ENCODE results near the gene CSNK1G1.
"Not testable (repeated sequence)": the region's sequence is repeated elsewhere in the genome, so short reads cannot be mapped to it uniquely, and the experiment has no call there.

Gene CSNK1G1

DNA sequence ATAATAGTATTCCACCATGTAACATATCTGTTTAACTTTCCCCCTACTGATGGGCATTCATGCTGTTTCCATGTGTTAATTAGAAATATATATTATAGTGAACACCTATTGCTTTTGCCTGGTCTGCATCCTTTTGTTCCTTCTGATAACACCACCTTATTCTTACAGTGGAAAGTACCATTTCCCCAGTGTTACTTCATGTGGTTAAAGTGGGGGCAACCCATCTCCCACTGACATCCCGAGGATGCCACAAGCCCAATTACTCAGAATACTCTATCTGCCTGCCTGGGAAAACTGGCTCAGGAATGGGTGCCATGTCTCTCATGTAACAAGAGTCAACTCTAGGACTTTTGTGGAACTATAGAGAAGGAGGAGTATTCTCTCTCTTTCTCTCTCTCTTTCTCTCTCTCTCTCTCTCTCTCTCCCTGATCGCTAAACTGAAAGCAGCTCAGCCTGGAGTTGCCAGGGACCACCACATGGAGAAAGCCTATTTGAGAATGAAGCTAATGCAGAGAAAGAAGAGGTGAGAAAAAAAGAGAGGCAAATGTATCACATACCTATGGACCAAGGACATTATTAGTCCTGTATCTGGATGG lies 126.7 kb downstream of the CSNK1G1 start:
- no peaks in the 10 kb centered on the region for H3K36me3 ChIP-seq (ENCODE audit: control insufficient read depth, insufficient read depth, low read length)
- TF ChIP-seq, protein P1, sequence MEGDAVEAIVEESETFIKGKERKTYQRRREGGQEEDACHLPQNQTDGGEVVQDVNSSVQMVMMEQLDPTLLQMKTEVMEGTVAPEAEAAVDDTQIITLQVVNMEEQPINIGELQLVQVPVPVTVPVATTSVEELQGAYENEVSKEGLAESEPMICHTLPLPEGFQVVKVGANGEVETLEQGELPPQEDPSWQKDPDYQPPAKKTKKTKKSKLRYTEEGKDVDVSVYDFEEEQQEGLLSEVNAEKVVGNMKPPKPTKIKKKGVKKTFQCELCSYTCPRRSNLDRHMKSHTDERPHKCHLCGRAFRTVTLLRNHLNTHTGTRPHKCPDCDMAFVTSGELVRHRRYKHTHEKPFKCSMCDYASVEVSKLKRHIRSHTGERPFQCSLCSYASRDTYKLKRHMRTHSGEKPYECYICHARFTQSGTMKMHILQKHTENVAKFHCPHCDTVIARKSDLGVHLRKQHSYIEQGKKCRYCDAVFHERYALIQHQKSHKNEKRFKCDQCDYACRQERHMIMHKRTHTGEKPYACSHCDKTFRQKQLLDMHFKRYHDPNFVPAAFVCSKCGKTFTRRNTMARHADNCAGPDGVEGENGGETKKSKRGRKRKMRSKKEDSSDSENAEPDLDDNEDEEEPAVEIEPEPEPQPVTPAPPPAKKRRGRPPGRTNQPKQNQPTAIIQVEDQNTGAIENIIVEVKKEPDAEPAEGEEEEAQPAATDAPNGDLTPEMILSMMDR (IDR thresholded peaks at IDR 0.05; ENCODE audit: insufficient read depth, low read length, poor library complexity, severe bottlenecking), result no peak
- DNase-seq (ENCODE audit: extremely low read depth, insufficient read length), result no peak
- no peaks in the 10 kb centered on the region for H3K27me3 ChIP-seq (replicated peaks; ENCODE audit: control insufficient read depth, insufficient read depth, low read length)
- no peak overlapping the region for H3K4me3 ChIP-seq (replicated peaks; ENCODE audit: low read depth, low read length)

DNA sequence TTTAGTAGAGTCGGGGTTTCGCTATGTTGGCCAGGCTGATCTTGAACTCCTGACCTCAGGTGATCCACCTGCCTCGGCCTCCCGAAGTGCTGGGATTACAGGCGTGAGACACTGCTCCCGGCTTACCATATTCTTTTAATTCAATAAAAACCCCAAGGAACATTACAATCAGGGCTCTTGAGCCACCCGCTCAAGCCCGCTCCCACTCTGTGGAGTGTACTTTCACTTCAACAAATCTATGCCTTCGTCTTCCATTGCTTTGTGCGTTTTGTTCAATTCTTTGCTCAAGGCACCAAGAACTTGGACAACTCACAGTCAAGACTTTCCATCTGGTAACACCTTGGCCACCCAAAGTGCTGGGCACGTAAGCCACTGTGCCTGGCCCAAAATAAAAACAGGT lies 130.2 kb downstream of the CSNK1G1 start:
- no peaks in the 10 kb centered on the region for H3K27me3 ChIP-seq (replicated peaks; ENCODE audit: control insufficient read depth, insufficient read depth, low read length)
- no peak overlapping the region for H3K4me3 ChIP-seq (replicated peaks; ENCODE audit: low read depth, low read length)
- H3K36me3 ChIP-seq (ENCODE audit: control insufficient read depth, insufficient read depth, low read length), result no peaks in the 10 kb centered on the region
- TF ChIP-seq, protein P1 (IDR thresholded peaks at IDR 0.05; ENCODE audit: insufficient read depth, low read length, poor library complexity, severe bottlenecking), result no peak
- DNase-seq (ENCODE audit: extremely low read depth, insufficient read length), result no peak

DNA sequence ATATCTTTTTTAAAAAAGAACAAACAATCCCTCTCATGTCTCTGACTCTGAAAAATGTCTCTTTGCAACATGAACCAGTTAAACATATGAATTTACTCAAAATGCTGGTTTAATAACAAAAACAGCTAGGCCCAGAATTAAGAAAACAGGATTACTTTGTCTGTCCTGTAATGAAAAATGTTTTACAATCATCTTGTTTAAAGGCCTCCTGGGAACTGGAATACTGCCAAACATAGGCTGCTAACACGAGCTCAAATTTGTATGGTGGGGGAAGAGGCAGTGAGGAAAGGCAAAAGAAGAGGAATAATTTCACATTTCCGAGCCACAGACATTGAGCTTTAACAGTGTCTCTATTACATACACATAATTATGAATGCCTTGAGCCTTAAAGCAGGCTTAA lies 131.5 kb downstream of the CSNK1G1 start:
- no peak for DNase-seq (ENCODE audit: extremely low read depth, insufficient read length)
- TF ChIP-seq, protein P1 (IDR thresholded peaks at IDR 0.05; ENCODE audit: insufficient read depth, low read length, poor library complexity, severe bottlenecking), result no peak
- H3K36me3 ChIP-seq (ENCODE audit: control insufficient read depth, insufficient read depth, low read length), result no peaks in the 10 kb centered on the region
- H3K4me3 ChIP-seq (replicated peaks; ENCODE audit: low read depth, low read length), result no peak overlapping the region
- H3K27me3 ChIP-seq (replicated peaks; ENCODE audit: control insufficient read depth, insufficient read depth, low read length), result no peaks in the 10 kb centered on the region

DNA sequence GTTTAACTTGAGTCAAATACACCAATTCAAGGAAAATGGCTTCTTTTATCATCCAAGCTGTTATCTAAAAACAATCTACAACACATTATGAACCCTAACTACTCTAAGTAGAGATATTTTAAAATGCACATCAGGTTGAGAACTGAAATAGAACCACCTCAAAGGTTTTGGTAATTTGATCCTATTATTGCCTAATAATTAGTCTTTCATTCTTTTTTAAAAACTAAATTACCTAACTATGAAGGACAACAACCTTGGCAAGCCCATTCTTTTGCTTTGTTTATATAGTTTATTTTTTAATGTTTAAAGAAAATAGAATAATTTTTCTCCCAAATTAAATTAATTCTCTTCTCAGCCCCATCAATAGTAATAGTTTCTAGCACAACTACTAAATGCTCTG lies 132.1 kb downstream of the CSNK1G1 start:
- DNase-seq (ENCODE audit: extremely low read depth, insufficient read length), result no peak
- H3K4me3 ChIP-seq (replicated peaks; ENCODE audit: low read depth, low read length), result no peak overlapping the region
- TF ChIP-seq, protein P1 (IDR thresholded peaks at IDR 0.05; ENCODE audit: insufficient read depth, low read length, poor library complexity, severe bottlenecking), result no peak
- no peaks in the 10 kb centered on the region for H3K36me3 ChIP-seq (ENCODE audit: control insufficient read depth, insufficient read depth, low read length)
- no peaks in the 10 kb centered on the region for H3K27me3 ChIP-seq (replicated peaks; ENCODE audit: control insufficient read depth, insufficient read depth, low read length)

DNA sequence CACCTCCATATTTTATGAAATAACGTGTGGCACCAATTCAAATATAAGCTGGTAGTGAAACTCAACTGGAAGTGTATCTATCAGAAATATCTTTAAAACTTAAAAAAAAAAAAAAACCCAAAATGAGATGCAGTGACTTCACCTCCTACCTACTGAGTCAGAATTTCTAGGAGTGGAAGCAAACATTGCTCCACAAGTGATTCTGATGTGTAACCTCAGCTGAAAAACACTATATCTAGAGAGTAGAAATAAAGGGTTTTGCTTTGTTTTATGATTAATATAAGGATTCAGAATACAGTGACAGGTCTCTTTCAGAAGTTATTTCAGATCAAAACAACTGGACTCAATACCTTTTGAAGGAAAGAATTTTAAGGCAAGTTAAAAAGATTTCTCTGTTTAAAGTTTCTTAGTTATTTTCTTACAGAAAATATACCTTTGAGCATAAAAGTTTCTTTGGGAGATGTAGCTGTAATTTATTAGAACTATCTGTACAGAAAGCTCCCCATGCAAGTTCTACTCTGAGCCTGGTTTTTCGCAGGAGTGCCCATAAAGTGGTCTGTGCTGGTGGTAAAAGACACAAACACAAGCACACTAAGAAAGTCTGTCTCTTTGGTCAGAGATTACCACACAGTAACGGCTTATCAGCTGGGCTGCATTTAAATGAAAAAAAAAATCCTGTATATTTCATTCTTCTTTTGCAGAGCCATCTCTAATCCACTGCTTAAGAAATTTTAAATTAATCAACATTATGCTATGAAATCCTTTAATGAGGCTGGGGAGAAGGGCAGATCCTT lies 133.2 kb downstream of the CSNK1G1 start:
- TF ChIP-seq, protein P1 (IDR thresholded peaks at IDR 0.05; ENCODE audit: insufficient read depth, low read length, poor library complexity, severe bottlenecking), result no peak
- Histone ChIP-seq H3K4me3 (replicated peaks; ENCODE audit: low read depth, low read length) (no peak overlapping the region), H3K36me3 (ENCODE audit: control insufficient read depth, insufficient read depth, low read length) (no peaks in the 10 kb centered on the region), H3K27me3 (replicated peaks; ENCODE audit: control insufficient read depth, insufficient read depth, low read length) (no peaks in the 10 kb centered on the region)
- no peak for DNase-seq (ENCODE audit: extremely low read depth, insufficient read length)

DNA sequence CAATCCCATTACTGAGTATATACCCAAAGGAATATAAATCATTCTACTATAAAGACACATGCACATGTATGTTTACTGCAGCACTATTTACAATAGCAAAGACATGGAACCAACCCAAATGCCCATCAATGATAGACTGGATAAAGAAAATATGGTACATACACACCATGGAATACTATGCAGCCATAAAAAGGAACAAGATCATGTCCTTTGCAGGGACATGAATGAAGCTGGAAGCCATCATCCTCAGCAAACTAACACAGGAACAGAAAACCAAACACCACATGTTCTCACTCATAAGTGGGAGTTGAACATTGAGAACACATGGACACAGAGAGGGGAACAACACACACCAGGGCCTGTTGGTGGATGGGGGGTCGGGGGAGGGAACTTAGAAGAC lies 134.1 kb downstream of the CSNK1G1 start:
- DNase-seq (ENCODE audit: extremely low read depth, insufficient read length); H3K4me3 ChIP-seq (replicated peaks; ENCODE audit: low read depth, low read length); H3K36me3 ChIP-seq (ENCODE audit: control insufficient read depth, insufficient read depth, low read length); H3K27me3 ChIP-seq (replicated peaks; ENCODE audit: control insufficient read depth, insufficient read depth, low read length): not testable (repeated sequence)

DNA sequence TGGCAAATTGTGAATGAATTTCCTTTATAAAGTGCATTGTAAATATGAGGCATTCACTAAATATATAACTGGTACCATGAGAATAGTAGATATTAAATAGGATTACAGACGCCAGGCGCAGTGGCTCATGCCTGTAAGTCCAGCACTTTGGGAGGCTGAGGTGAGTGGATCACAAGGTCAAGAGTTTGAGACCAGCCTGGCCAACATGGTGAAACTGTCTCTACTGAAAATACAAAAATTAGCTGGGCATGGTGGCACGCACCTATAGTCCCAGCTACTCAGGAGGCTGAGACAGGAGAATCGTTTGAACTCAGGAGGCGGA lies 138.6 kb downstream of the CSNK1G1 start:
- not testable (repeated sequence) for H3K4me3 ChIP-seq (replicated peaks; ENCODE audit: low read depth, low read length); H3K36me3 ChIP-seq (ENCODE audit: control insufficient read depth, insufficient read depth, low read length); H3K27me3 ChIP-seq (replicated peaks; ENCODE audit: control insufficient read depth, insufficient read depth, low read length); DNase-seq (ENCODE audit: extremely low read depth, insufficient read length)

All from GM06990 (cell line).